ENCODE results near the gene KCNQ5.

KCNQ5 gene

GRCh38 chr6:73081955-73082354 is 460.1 kb downstream of the KCNQ5 start:
- no peak for TF ChIP-seq CTCF (IDR thresholded peaks at IDR 0.05; ENCODE audit: low read depth, low read length)
- DNase-seq (ENCODE audit: extremely low read depth, low read depth) = no peak

- TF ChIP-seq CTCF (IDR thresholded peaks at IDR 0.05; ENCODE audit: low read depth, low read length) = no peak
These were observed 462.0 kb downstream of the KCNQ5 start for GRCh38 chr6:73083886-73084285.

DNA sequence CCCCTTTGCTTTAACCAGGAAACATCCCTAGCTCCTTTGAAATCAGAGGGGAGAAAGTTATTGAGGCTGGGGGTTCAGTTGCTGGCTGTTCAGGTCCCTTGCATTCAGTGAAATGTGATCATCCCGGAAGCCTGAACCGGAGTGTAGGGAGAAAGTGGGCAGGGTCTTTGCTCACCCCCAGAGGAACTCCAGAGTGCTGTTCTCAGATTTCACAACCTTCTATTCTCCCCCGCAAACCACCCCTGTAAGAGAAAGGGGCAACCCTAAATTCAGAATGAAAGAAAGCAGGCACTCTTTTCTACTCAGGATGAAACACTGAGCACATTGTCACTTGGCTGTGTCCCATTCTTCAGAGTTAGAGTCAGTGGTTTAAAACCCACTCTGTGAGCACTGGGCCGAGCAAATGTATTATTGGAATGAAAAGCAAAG is 463.6 kb downstream of the KCNQ5 start:
- no peak for TF ChIP-seq CTCF (IDR thresholded peaks at IDR 0.05; ENCODE audit: low read depth, low read length)
- DNase-seq (ENCODE audit: extremely low read depth, low read depth) = no peak

More at GRCh38 chr6:73083886-73084285, 462.0 kb downstream of the KCNQ5 start:
- DNase-seq (ENCODE audit: extremely low read depth, low read depth) = no peak

DNA sequence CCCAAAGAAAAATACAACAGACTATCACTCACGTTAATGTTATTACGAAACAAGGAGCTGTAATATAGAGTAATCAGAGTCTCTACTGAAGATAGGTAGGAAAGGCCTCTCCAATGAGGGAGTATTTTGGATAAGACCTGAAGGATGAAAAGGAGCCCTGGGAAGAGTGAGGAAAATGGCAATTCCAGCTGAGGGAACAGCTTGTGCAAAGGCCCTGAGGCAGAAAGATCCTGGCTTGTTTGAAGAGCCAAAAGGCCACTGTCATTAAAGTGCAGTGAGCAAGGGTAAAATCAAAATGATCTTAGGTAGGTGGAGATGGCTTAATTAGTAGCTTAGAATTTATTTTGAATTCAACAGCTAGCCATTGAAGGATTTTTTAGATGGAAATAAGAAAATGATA is 464.9 kb downstream of the KCNQ5 start:
- TF ChIP-seq CTCF (IDR thresholded peaks at IDR 0.05; ENCODE audit: low read depth, low read length) = no peak
- DNase-seq (ENCODE audit: extremely low read depth, low read depth) = no peak

DNA sequence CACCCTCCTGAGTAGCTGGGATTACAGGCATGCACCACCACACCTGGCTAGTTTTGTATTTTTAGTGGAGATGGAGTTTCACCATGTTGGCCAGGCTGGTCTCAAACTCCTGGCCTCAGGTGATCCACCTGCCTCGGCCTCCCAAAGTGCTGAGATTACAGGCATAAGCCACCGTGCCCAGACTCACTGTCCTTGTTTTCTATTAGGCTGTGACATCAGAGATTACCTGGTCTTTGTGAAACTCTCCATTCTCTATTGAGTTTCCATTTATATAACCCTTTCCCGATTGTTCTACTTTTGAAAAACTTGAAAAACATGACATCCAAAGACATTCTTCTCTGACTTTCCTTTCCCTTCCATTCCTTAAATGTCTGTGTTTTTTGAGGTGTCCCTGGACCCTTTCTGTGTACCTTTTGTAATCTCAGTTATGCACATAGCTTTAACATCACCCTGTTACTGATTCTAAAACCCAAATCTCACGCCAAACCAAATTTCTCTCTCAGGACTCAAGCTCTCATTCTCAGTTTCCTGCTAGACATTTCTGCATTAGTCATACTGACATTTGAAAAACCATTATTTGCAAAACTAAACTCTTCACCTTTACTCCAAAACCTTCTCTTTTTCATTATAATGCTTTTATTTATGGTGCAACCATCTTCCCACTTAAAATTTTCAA is 466.4 kb downstream of the KCNQ5 start:
- no peak for DNase-seq (ENCODE audit: extremely low read depth, low read depth)
- TF ChIP-seq CTCF (IDR thresholded peaks at IDR 0.05; ENCODE audit: low read depth, low read length) = no peak

DNA sequence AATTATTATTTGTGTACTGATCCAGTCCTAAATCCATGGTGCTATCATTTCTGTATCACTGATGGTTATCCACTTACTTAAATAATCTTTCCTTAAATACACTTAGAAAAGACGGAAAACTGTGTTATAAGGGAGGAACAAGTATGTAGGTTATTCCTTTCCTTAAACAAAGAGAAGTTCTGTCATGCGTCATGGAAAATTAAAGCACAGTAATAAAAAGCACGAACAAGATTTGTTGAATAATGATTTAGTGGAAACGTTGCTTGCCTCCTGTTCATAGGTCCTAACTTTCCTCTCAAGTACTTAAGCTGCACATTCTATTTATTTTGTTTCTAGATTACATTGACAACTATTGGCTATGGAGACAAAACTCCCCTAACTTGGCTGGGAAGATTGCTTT is 483.1 kb downstream of the KCNQ5 start:
- no peak for TF ChIP-seq CTCF (IDR thresholded peaks at IDR 0.05; ENCODE audit: low read depth, low read length)
- no peak for DNase-seq (ENCODE audit: extremely low read depth, low read depth)

DNA sequence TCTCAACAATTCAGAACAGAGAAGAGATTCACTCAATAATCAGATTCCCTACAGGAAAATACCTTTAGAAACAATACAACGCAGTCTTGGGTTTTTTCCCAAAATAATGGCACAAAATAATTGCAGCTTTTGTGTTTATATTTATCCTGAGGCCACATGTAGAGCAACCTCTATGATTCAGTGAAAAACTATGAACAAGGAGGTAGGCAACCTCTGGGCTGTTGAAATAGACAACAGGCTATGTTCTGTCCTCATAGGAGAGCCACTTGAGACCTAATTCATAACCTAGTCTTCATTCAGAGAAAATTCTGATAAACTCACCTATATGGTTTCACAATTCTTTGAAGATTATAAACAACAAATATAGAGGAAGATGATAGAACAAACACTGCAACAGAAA is 485.2 kb downstream of the KCNQ5 start:
- no peak for DNase-seq (ENCODE audit: extremely low read depth, low read depth)
- TF ChIP-seq CTCF (IDR thresholded peaks at IDR 0.05; ENCODE audit: low read depth, low read length) = no peak

All from AG09319 (cell line).